Measurements from ENCODE around the gene BTF3L4.

- no peak for TF ChIP-seq EZH2 (IDR thresholded peaks at IDR 0.05; ENCODE audit: insufficient read depth, low read length)
- no peak for TF ChIP-seq CTCF (IDR thresholded peaks at IDR 0.05; ENCODE audit: insufficient read depth, low read depth, low read length)
Measured at GRCh38 chr1:52033190-52034049, 22.7 kb upstream of the BTF3L4 start, which contains the start of gene KTI12.

Data from astrocyte (in vitro differentiated cells and primary cell).